ENCODE data around the gene NTRK2. TPM values are rescaled to one million over a fixed set of nuclear protein-coding genes. Genes with fewer than 3 reads are reported as not detected.

NTRK2 gene
- total RNA-seq, 1 experiment from 2014 or later, result 0.06 TPM

GRCh38 chr9:84688956-84689355, 19.4 kb downstream of the NTRK2 start:
- no peak for DNase-seq (ENCODE audit: low spot score)
- ChIA-PET CTCF (no interaction called here), POLR2A (ENCODE audit: low non-redundant PET) (no interaction called here)
- peaks cover 4% of the 10 kb centered on the region for H3K27me3 ChIP-seq (replicated peaks; ENCODE audit: insufficient read depth, low read depth, low read length, poor library complexity)
- H3K27ac ChIP-seq (ENCODE audit: low read depth, low read length, poor library complexity, severe bottlenecking), result no peak overlapping the region
- no TSS peak for BruUV-seq (replicated peaks)
- no peaks in the 10 kb centered on the region for H3K36me3 ChIP-seq (ENCODE audit: insufficient read depth, low read length, poor library complexity, severe bottlenecking)
- no peaks in the 10 kb centered on the region for H3K9me3 ChIP-seq (ENCODE audit: low read depth, low read length, poor library complexity, severe bottlenecking)
- intact Hi-C loops (cut with micrococcal nuclease; ENCODE audit: unreplicated experiment), result no loop called here
- TF ChIP-seq CTCF (conservative IDR thresholded peaks at IDR 0.05; ENCODE audit: low read depth, low read length), result no peak
- no peak for TF ChIP-seq EZH2 (IDR thresholded peaks at IDR 0.05; ENCODE audit: borderline replicate concordance, low read depth, low read length, poor library complexity, severe bottlenecking)
- no peaks in the 10 kb centered on the region for H3K4me1 ChIP-seq (ENCODE audit: insufficient read depth, low read length, poor library complexity, severe bottlenecking)
- no peak overlapping the region for H3K4me3 ChIP-seq (ENCODE audit: low read depth, low read length, poor library complexity, severe bottlenecking)

GRCh38 chr9:84691634-84692033, 22.1 kb downstream of the NTRK2 start:
- POLR2A ChIA-PET (ENCODE audit: low non-redundant PET), result no interaction called here
- H3K36me3 ChIP-seq (ENCODE audit: insufficient read depth, low read length, poor library complexity, severe bottlenecking), result no peaks in the 10 kb centered on the region
- no peaks in the 10 kb centered on the region for H3K9me3 ChIP-seq (ENCODE audit: low read depth, low read length, poor library complexity, severe bottlenecking)
- no TSS peak for BruUV-seq (replicated peaks)
- TF ChIP-seq EZH2 (IDR thresholded peaks at IDR 0.05; ENCODE audit: borderline replicate concordance, low read depth, low read length, poor library complexity, severe bottlenecking), result no peak
- no peak for TF ChIP-seq CTCF (conservative IDR thresholded peaks at IDR 0.05; ENCODE audit: low read depth, low read length)
- no peaks in the 10 kb centered on the region for H3K27me3 ChIP-seq (replicated peaks; ENCODE audit: insufficient read depth, low read depth, low read length, poor library complexity)
- CTCF ChIA-PET, result no interaction called here
- no peaks in the 10 kb centered on the region for H3K4me1 ChIP-seq (ENCODE audit: insufficient read depth, low read length, poor library complexity, severe bottlenecking)
- intact Hi-C loops (cut with micrococcal nuclease; ENCODE audit: unreplicated experiment), result no loop called here
- H3K27ac ChIP-seq (ENCODE audit: low read depth, low read length, poor library complexity, severe bottlenecking), result no peak overlapping the region
- no peak overlapping the region for H3K4me3 ChIP-seq (ENCODE audit: low read depth, low read length, poor library complexity, severe bottlenecking)
- DNase-seq (ENCODE audit: low spot score), result no peak

GRCh38 chr9:84694248-84694647, 24.7 kb downstream of the NTRK2 start:
- Histone ChIP-seq H3K4me3 (ENCODE audit: low read depth, low read length, poor library complexity, severe bottlenecking) (no peak overlapping the region), H3K36me3 (ENCODE audit: insufficient read depth, low read length, poor library complexity, severe bottlenecking) (no peaks in the 10 kb centered on the region), H3K27ac (ENCODE audit: low read depth, low read length, poor library complexity, severe bottlenecking) (no peak overlapping the region), H3K27me3 (replicated peaks; ENCODE audit: insufficient read depth, low read depth, low read length, poor library complexity) (no peaks in the 10 kb centered on the region), H3K4me1 (ENCODE audit: insufficient read depth, low read length, poor library complexity, severe bottlenecking) (no peaks in the 10 kb centered on the region), H3K9me3 (ENCODE audit: low read depth, low read length, poor library complexity, severe bottlenecking) (no peaks in the 10 kb centered on the region)
- CTCF ChIA-PET, result no interaction called here
- POLR2A ChIA-PET (ENCODE audit: low non-redundant PET), result no interaction called here
- no peak for DNase-seq (ENCODE audit: low spot score)
- TF ChIP-seq CTCF (conservative IDR thresholded peaks at IDR 0.05; ENCODE audit: low read depth, low read length), result no peak
- TF ChIP-seq EZH2 (IDR thresholded peaks at IDR 0.05; ENCODE audit: borderline replicate concordance, low read depth, low read length, poor library complexity, severe bottlenecking), result no peak
- BruUV-seq (replicated peaks), result no TSS peak
- intact Hi-C loops (cut with micrococcal nuclease; ENCODE audit: unreplicated experiment), result no loop called here

Measured in A673 (cell line).